K562 (cell line): ENCODE measurements around the gene ZFP36. TPM values are rescaled to one million over a fixed set of nuclear protein-coding genes. Genes with fewer than 3 reads are reported as not detected.
A peak's percentile ranks its signal among the peaks of the same experiment; 100 is the strongest.

ENCODE experiments used
- CEBPZ ChIP-seq: fragments of 150-350 bp; IDR thresholded peaks from 2 replicates; pipeline ENCODE4 v1.6.1; 2014; ENCODE audit warnings: low read depth, mild to moderate bottlenecking, low read length, borderline replicate concordance
- CTCFL ChIP-seq: IDR thresholded peaks from 2 replicates; pipeline ENCODE4 v1.6.1; 2011; ENCODE audit warnings: borderline replicate concordance, low read depth, mild to moderate bottlenecking, moderate library complexity, low read length; ENCODE audit not compliant: insufficient read depth, poor library complexity, severe bottlenecking
- E4F1 ChIP-seq: fragments of 250-450 bp; sonication (Bioruptor Pico); IDR thresholded peaks from 2 replicates; pipeline ENCODE4 v1.5.0; 2021; ENCODE audit warnings: mild to moderate bottlenecking, borderline replicate concordance
- FOXP1 ChIP-seq: sonication (generic); formaldehyde crosslinking; IDR thresholded peaks from 2 replicates; pipeline ENCODE4 v1.8.0; 2022; ENCODE audit warnings: mild to moderate bottlenecking, missing genetic modification reagents
- HCFC1 ChIP-seq: IDR thresholded peaks from 2 replicates; pipeline ENCODE4 v1.6.1; 2012; ENCODE audit warnings: low read depth, low read length, improper control_type of control experiment
- MCM3 ChIP-seq: fragments of 450-650 bp; IDR thresholded peaks from 2 replicates; pipeline ENCODE4 v1.6.1; 2016
- NFE2 ChIP-seq: IDR thresholded peaks from 2 replicates; pipeline ENCODE4 v1.6.1; 2014; ENCODE audit warnings: antibody characterized with exemption, low read depth
- NONO ChIP-seq, 2 experiments: fragments of 200-400 bp in 1 of 2; fragments of 450-650 bp in 1 of 2; formaldehyde crosslinking in 1 of 2; IDR thresholded peaks; 2 replicates each; pipeline ENCODE4 v1.6.1; 2017; ENCODE audit warnings: low read depth in 2 of 2, mild to moderate bottlenecking in 2 of 2, moderate library complexity in 2 of 2, low read length in 1 of 2
- SMC3 ChIP-seq: conservative IDR thresholded peaks from 2 replicates; pipeline ENCODE4 v1.6.1; 2011; ENCODE audit warnings: low read depth, low read length, improper control_type of control experiment; ENCODE audit not compliant: insufficient read depth
- THRB ChIP-seq: fragments of 450-650 bp; formaldehyde crosslinking; conservative IDR thresholded peaks from 2 replicates; pipeline ENCODE4 v1.4.0; 2022; ENCODE audit warnings: mild to moderate bottlenecking, missing genetic modification characterization
- ZNF592 ChIP-seq: fragments of 450-650 bp; IDR thresholded peaks from 2 replicates; pipeline ENCODE4 v1.6.1; 2017; ENCODE audit warnings: antibody characterized with exemption, mild to moderate bottlenecking
- polyA plus RNA-seq, 8 experiments: library from polyadenylated mRNA; depleted of rRNA in 4 of 8; stranded (reverse) in 5 of 8; unstranded in 3 of 8; fragments of >200 nt; fragmentation: Nextera tagmentation in 2 of 8; fragmentation: Illumina TruSeq in 1 of 8; extraction: Ambion mirVana in 2 of 8; extraction: Trizol in 1 of 8; gene quantifications; 2 replicates each; pipeline versions ENCODE4 v1.2.1 to v1.2.3, GENCODE V29; 2011 to 2014; ENCODE audit warnings: inconsistent platforms in 1 of 8, missing spikeins in 1 of 8
- total RNA-seq, 7 experiments: library from RNA; depleted of rRNA in 6 of 7; stranded (reverse); fragments of >200 nt in 6 of 7; fragmentation: Illumina TruSeq in 2 of 7; extraction: Trizol in 2 of 7; gene quantifications; 2 replicates each; pipeline versions ENCODE4 v1.2.1 to v1.2.3, GENCODE V29; 2011 to 2021; ENCODE audit warnings: low replicate concordance in 1 of 7

Gene ZFP36
- total and polyA plus RNA-seq, 9 of the 15 experiments (the other 6 are each of a cell fraction or from before 2014, with no cell fraction given) = 1.0 to 20.1 (median 3.5) TPM

DNA sequence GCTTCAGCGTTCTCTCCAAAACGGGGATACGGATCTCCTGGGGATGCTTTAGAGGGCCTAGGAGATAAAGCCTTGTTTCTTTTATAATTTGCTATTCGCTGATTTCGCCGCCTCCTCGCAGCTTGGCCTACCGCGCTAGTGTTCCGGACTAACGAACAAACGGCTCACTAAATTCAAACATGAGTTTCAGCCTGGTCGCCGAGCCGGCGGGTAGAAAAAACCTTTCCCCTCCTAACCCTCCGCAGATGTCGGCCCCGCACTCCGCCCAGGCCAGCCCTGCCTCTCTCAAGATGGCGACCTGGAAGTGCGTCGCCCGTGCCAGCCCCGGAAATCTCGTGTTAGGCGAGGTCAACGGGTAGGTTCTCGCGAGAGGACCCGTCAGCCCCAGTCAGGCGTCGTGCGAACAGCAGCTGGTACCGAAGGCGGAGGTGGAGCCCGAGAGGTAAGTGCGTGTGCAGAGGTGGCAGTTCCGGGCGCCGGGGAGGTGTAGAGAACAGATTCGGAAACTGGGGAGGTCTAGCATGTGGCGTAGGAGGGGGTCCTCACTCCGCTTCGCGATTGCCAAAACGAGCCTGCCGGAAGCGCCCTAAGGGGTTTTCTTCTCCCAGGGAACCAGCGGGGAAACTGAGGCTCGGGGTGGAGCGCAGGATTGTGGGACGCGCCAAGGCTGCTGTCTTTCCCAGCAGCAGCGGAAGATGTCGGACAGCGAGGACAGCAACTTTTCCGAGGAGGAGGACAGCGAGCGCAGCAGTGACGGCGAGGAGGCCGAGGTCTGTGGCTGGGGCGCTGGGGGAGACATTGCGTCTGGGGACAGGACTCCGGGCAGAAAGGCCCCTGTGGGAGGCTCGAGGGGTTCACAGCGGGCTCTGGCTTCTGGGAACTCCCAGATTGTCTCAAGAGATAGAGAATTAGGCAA lies 38.8 kb downstream of the ZFP36 start, which contains the start of gene SUPT5H (continued):
- no peak for TF ChIP-seq CEBPZ
- TF ChIP-seq NFE2 = no peak
- no peak for TF ChIP-seq CTCFL
- TF ChIP-seq MCM3 = no peak
- TF ChIP-seq SMC3 = no peak
- peak; percentile 93 for TF ChIP-seq HCFC1
- TF ChIP-seq NONO (IDR thresholded peaks at IDR 0.05; ENCODE audit: low read depth in 2 of 2, low read length in 1 of 2) = 0 out of 4 replicates have a peak, but pooled peaks of 1 of the 2 experiments have one; percentile 48
- TF ChIP-seq FOXP1 (CRISPR knock-in tag) = no peak
- 0 out of 2 replicates have a peak, but pooled peaks have one; percentile 41 for TF ChIP-seq E4F1
- TF ChIP-seq THRB (CRISPR knock-in tag) = no peak
- TF ChIP-seq ZNF592 = 0 out of 2 replicates have a peak, but pooled peaks have one; percentile 25
